HCT116 (cell line): ENCODE measurements around the gene OGDHL. TPM values are rescaled to one million over a fixed set of nuclear protein-coding genes. Genes with fewer than 3 reads are reported as not detected.

Source experiments
- ATAC-seq: fragments of 200-7000 bp; cut with Tn5 transposase; 2 replicates; pipeline ENCODE4 v1.9.1; 2020; ENCODE audit warnings: mild to moderate bottlenecking, moderate library complexity
- BruUV-seq: library from RNA; stranded (reverse); fragments of 400-500 nt; replicated peaks from 2 replicates; lab custom pipeline; 2021; lab: Mats Ljungman, UMichigan
- CTCF ChIA-PET: fragments of 300-600 bp; sonication (Branson Sonifier 250); formaldehyde crosslinking; loops from one replicate; lab custom pipeline; 2021; ENCODE audit warnings: antibody characterized with exemption; lab: Charles Lee
- POLR2A ChIA-PET: fragments of 300-600, 350-600 bp; sonication (Branson Sonifier 250); formaldehyde crosslinking; loops from one replicate; lab custom pipeline; 2021; ENCODE audit warnings: antibody characterized with exemption; lab: Charles Lee
- RAD21 ChIA-PET, 2 experiments: fragments of 300-600 bp; sonication (Branson Sonifier 250); formaldehyde crosslinking; loops; one replicate each; lab custom pipeline; 2023; ENCODE audit warnings: low total read pairs in 2 of 2; ENCODE audit not compliant: uncharacterized antibody in 2 of 2, unreplicated experiment in 2 of 2, low non-redundant PET in 1 of 2; lab: Charles Lee
- DNase-seq: peaks from one replicate; pipeline ENCODE4 v3.0.0-alpha.2; 2010; ENCODE audit warnings: low read depth, low spot score
- H2AFZ ChIP-seq: fragments of 200-600 bp; shearing (Covaris generic), sonication (generic); 2 replicates; pipeline ENCODE4 v1.6.1; 2017; ENCODE audit warnings: low read depth, mixed run types, mixed read lengths, antibody characterized with exemption, low read length; ENCODE audit not compliant: poor library complexity, severe bottlenecking
- H3K27ac ChIP-seq: 2 replicates; pipeline ENCODE4 v1.5.1; 2012; ENCODE audit warnings: low read depth, low read length
- H3K27me3 ChIP-seq: fragments of 200-600 bp; sonication (generic); 2 replicates; pipeline ENCODE4 v1.6.1; 2016; ENCODE audit warnings: mixed run types, low read length, mixed read lengths; ENCODE audit not compliant: insufficient read depth
- H3K36me3 ChIP-seq, 2 experiments: fragments of 200-500 bp in 1 of 2; fragments of 200-600 bp in 1 of 2; sonication (Bioruptor generic) in 1 of 2; sonication (generic) in 1 of 2; 2 replicates each; pipeline versions ENCODE4 v1.5.1 to v1.6.1; 2014 to 2016; ENCODE audit warnings: low read length in 2 of 2, inconsistent platforms in 1 of 2, mixed read lengths in 1 of 2, mixed run types in 1 of 2; ENCODE audit not compliant: insufficient read depth in 2 of 2, control insufficient read depth in 1 of 2
- H3K4me1 ChIP-seq, 2 experiments: fragments of 200-600 bp in 1 of 2; sonication (generic) in 1 of 2; 2 replicates each; pipeline versions ENCODE4 v1.5.1 to v1.6.1; 2012 to 2017; ENCODE audit warnings: low read length in 2 of 2, inconsistent platforms in 1 of 2, mild to moderate bottlenecking in 1 of 2, mixed read lengths in 1 of 2, mixed run types in 1 of 2, moderate library complexity in 1 of 2; ENCODE audit not compliant: insufficient read depth in 2 of 2, control insufficient read depth in 1 of 2
- H3K4me2 ChIP-seq: fragments of 200-600 bp; sonication (generic); 2 replicates; pipeline ENCODE4 v1.6.1; 2017; ENCODE audit warnings: mixed run types, low read length, mixed read lengths
- H3K4me3 ChIP-seq, 2 experiments: fragments of 200-600 bp in 1 of 2; sonication (generic) in 1 of 2; replicated peaks in 1 of 2; 2 replicates each; pipeline ENCODE4 v1.5.1; 2011 to 2016; ENCODE audit warnings: low read length in 2 of 2, control low read depth in 1 of 2, low read depth in 1 of 2, mild to moderate bottlenecking in 1 of 2, mixed read lengths in 1 of 2, mixed run types in 1 of 2
- H3K79me2 ChIP-seq: fragments of 200-600 bp; sonication (generic); 2 replicates; pipeline ENCODE4 v1.6.1; 2017; ENCODE audit warnings: mild to moderate bottlenecking, mixed run types, low read length, moderate library complexity, mixed read lengths; ENCODE audit not compliant: insufficient read depth
- H3K9ac ChIP-seq: fragments of 200-600 bp; sonication (generic); 2 replicates; pipeline ENCODE4 v1.6.1; 2016; ENCODE audit warnings: low read length, mixed read lengths
- H3K9me2 ChIP-seq: fragments of 200-600 bp; sonication (generic), shearing (Covaris generic); 2 replicates; pipeline ENCODE4 v1.6.1; 2017; ENCODE audit warnings: mixed run types, mild to moderate bottlenecking, moderate library complexity; ENCODE audit not compliant: insufficient read depth
- H3K9me3 ChIP-seq, 2 experiments: fragments of 200-500 bp in 1 of 2; fragments of 200-600 bp in 1 of 2; sonication (Bioruptor generic) in 1 of 2; sonication (generic) in 1 of 2; 2 replicates each; pipeline ENCODE4 v1.6.1; 2014 to 2017; ENCODE audit warnings: low read length in 2 of 2, mixed read lengths in 2 of 2, inconsistent platforms in 1 of 2, low read depth in 1 of 2, mild to moderate bottlenecking in 1 of 2, mixed run types in 1 of 2, moderate library complexity in 1 of 2; ENCODE audit not compliant: control insufficient read depth in 1 of 2, insufficient read depth in 1 of 2
- H4K20me1 ChIP-seq: fragments of 200-600 bp; sonication (generic), shearing (Covaris generic); 2 replicates; pipeline ENCODE4 v1.6.1; 2017; ENCODE audit warnings: mixed run types, mild to moderate bottlenecking, moderate library complexity; ENCODE audit not compliant: insufficient read depth
- CBX3 ChIP-seq: IDR thresholded peaks from 2 replicates; pipeline ENCODE4 v1.6.1; 2012; ENCODE audit warnings: low read depth
- CEBPB ChIP-seq: IDR thresholded peaks from 2 replicates; pipeline ENCODE4 v1.6.1; 2012; ENCODE audit warnings: low read depth
- CTCF ChIP-seq, 3 experiments: fragments of 200-600 bp in 1 of 3; sonication (generic) in 1 of 3; IDR thresholded peaks in 2 of 3; conservative IDR thresholded peaks in 1 of 3; 2 replicates each; pipeline ENCODE4 v1.5.1; 2012 to 2017; ENCODE audit warnings: low read depth in 2 of 3, low read length in 2 of 3, antibody characterized with exemption in 1 of 3, borderline replicate concordance in 1 of 3, control low read depth in 1 of 3, mild to moderate bottlenecking in 1 of 3, mixed read lengths in 1 of 3, mixed run types in 1 of 3, moderate library complexity in 1 of 3; ENCODE audit not compliant: insufficient read depth in 1 of 3
- EZH2 ChIP-seq: fragments of 200-600 bp; sonication (generic); IDR thresholded peaks from 2 replicates; pipeline ENCODE4 v1.6.1; 2017; ENCODE audit warnings: antibody characterized with exemption, mixed run types
- FOSL1 ChIP-seq: IDR thresholded peaks from 2 replicates; pipeline ENCODE4 v1.6.1; 2012; ENCODE audit warnings: low read depth
- JUND ChIP-seq: IDR thresholded peaks from 2 replicates; pipeline ENCODE4 v1.6.1; 2012
- MAX ChIP-seq: IDR thresholded peaks from 2 replicates; pipeline ENCODE4 v1.6.1; 2012
- POLR2AphosphoS5 ChIP-seq: IDR thresholded peaks from 2 replicates; pipeline ENCODE4 v1.6.1; 2011; ENCODE audit warnings: mild to moderate bottlenecking, low read depth, low read length, moderate library complexity
- RAD21 ChIP-seq: IDR thresholded peaks from 2 replicates; pipeline ENCODE4 v1.6.1; 2012; ENCODE audit warnings: low read depth, mild to moderate bottlenecking
- SRF ChIP-seq: IDR thresholded peaks from 2 replicates; pipeline ENCODE4 v1.6.1; 2012; ENCODE audit warnings: low read depth
- YY1 ChIP-seq: IDR thresholded peaks from 2 replicates; pipeline ENCODE4 v1.6.1; 2011; ENCODE audit warnings: low read length, low read depth, moderate library complexity, mild to moderate bottlenecking; ENCODE audit not compliant: insufficient replicate concordance; ENCODE audit errors: extremely low read depth
- ZBTB33 ChIP-seq: IDR thresholded peaks from 2 replicates; pipeline ENCODE4 v1.6.1; 2011; ENCODE audit warnings: mild to moderate bottlenecking, low read length, moderate library complexity; ENCODE audit not compliant: insufficient replicate concordance; ENCODE audit errors: extremely low read depth
- ZFX ChIP-seq: fragments of 450-650 bp; IDR thresholded peaks from 2 replicates; pipeline ENCODE4 v1.6.1; 2017
- intact Hi-C: fragments of 100-400 bp; cut with micrococcal nuclease; formaldehyde crosslinking; loops from 2 replicates; pipeline ENCODE4 v1.10.0; 2022
- total RNA-seq: library from RNA; stranded (reverse); gene quantifications from one replicate; pipeline ENCODE4 v1.2.1, GENCODE V29; 2021; ENCODE audit not compliant: unreplicated experiment

Gene OGDHL
- total RNA-seq, 1 experiment from 2014 or later: 16.3 TPM

GRCh38 chr10:49762566-49762877 is 399 bp upstream of the OGDHL start:
- ChIA-PET RAD21 (no interaction called here), POLR2A (no interaction called here), CTCF (no interaction called here)
- Histone ChIP-seq H3K36me3 (no peaks in the 10 kb centered on the region), H3K79me2 (no peaks in the 10 kb centered on the region), H3K4me2 (peak overlapping the region; percentile 87), H4K20me1 (no peaks in the 10 kb centered on the region), H3K9ac (no peak overlapping the region)
- intact Hi-C loops: loop anchor here (5.0 kb wide), 1 partner anchor 155 kb away; no protein-coding TSS in a partner anchor
- TF ChIP-seq ZFX (no peak), FOSL1 (no peak), YY1 (no peak), EZH2 (no peak)
- TF ChIP-seq, all 23 proteins: peak for 0
- no peak for ATAC-seq
- DNase-seq: no peak
- Histone ChIP-seq H3K27ac (no peak overlapping the region), H3K4me3 (peak overlapping the region in 1 of 2 experiments; percentile 68; a peak in 3 of 4 replicates), H2AFZ (no peak overlapping the region), H3K27me3 (peaks cover 9% of the 10 kb centered on the region; the same call in 1 of the 2 replicates), H3K9me2 (no peaks in the 10 kb centered on the region), H3K9me3 (no peaks in the 10 kb centered on the region), H3K4me1 (peaks cover 0 to 9% of the 10 kb centered on the region in 2 experiments; a peak in 3 of 4 replicates)
- BruUV-seq: no TSS peak

GRCh38 chr10:49761201-49761788 is 828 bp downstream of the OGDHL start:
- Histone ChIP-seq H3K4me3 (peak overlapping the region; percentile 60 to 68), H3K4me2 (peak overlapping the region; percentile 87), H3K27ac (peak overlapping the region; percentile 67; the same call in 1 of the 2 replicates), H3K9ac (peak overlapping the region; percentile 53), H4K20me1 (no peaks in the 10 kb centered on the region), H3K27me3 (peaks cover 9% of the 10 kb centered on the region; the same call in 1 of the 2 replicates), H3K9me2 (no peaks in the 10 kb centered on the region), H3K4me1 (peaks cover 0 to 9% of the 10 kb centered on the region in 2 experiments; a peak in 3 of 4 replicates), H3K36me3 (no peaks in the 10 kb centered on the region), H3K9me3 (no peaks in the 10 kb centered on the region), H3K79me2 (no peaks in the 10 kb centered on the region), H2AFZ (no peak overlapping the region)
- TSS peak; percentile 65 for BruUV-seq
- RAD21 ChIA-PET: no interaction called here
- ATAC-seq (no peak), DNase-seq (no peak)
- CTCF ChIA-PET: no interaction called here
- intact Hi-C loops: loop anchor here (5.0 kb wide), 1 partner anchor 154 kb away; no protein-coding TSS in a partner anchor
- POLR2A ChIA-PET: no interaction called here
- TF ChIP-seq MAX (no peak), POLR2AphosphoS5 (no peak), ZBTB33 (no peak), CEBPB (no peak), RAD21 (no peak), CTCF (IDR thresholded peaks at IDR 0.05 in 2 of 3, conservative IDR thresholded peaks at IDR 0.05 in 1 of 3; ENCODE audit: borderline replicate concordance in 1 of 3, insufficient read depth in 1 of 3, low read depth in 2 of 3, low read length in 2 of 3) (no peak), CBX3 (no peak), EZH2 (no peak), SRF (no peak), JUND (no peak)
